Osteocyte (in vitro differentiated cells): ENCODE measurements around the gene SMG1. TPM values are rescaled to one million over a fixed set of nuclear protein-coding genes. Genes with fewer than 3 reads are reported as not detected.

Experiments
- DNase-seq: peaks from one replicate; pipeline ENCODE4 v3.0.0; 2021; ENCODE audit warnings: mixed read lengths; ENCODE audit not compliant: unreplicated experiment; ENCODE audit errors: extremely low spot score
- H3K27ac Mint-ChIP-seq: one replicate; pipeline ENCODE4 v1.8.0; 2021; ENCODE audit warnings: mild to moderate bottlenecking, mixed read lengths; ENCODE audit not compliant: unreplicated experiment
- H3K27me3 Mint-ChIP-seq: one replicate; pipeline ENCODE4 v1.8.0; 2021; ENCODE audit warnings: mixed read lengths; ENCODE audit not compliant: unreplicated experiment
- H3K36me3 Mint-ChIP-seq: one replicate; pipeline ENCODE4 v1.8.0; 2021; ENCODE audit warnings: mixed read lengths; ENCODE audit not compliant: unreplicated experiment
- H3K4me1 Mint-ChIP-seq: one replicate; pipeline ENCODE4 v1.8.0; 2021; ENCODE audit warnings: mixed read lengths; ENCODE audit not compliant: unreplicated experiment
- H3K4me3 Mint-ChIP-seq: one replicate; pipeline ENCODE4 v1.8.0; 2021; ENCODE audit warnings: mild to moderate bottlenecking, moderate library complexity, mixed read lengths; ENCODE audit not compliant: unreplicated experiment
- H3K9me3 Mint-ChIP-seq: one replicate; pipeline ENCODE4 v1.8.0; 2021; ENCODE audit warnings: mixed read lengths; ENCODE audit not compliant: unreplicated experiment
- total RNA-seq: library from RNA; stranded (reverse); gene quantifications from 2 replicates; pipeline ENCODE4 v1.2.1, GENCODE V29; 2021
- TF ChIP-seq, protein P1 (sequence below): fragments of 200-600 bp; sonication (generic); IDR thresholded peaks from 2 replicates; pipeline ENCODE4 v1.5.0; 2021; ENCODE audit warnings: antibody characterized with exemption, mild to moderate bottlenecking, moderate library complexity

The SMG1 gene
- total RNA-seq, 1 donor from 2014 or later: 77.9 TPM

DNA sequence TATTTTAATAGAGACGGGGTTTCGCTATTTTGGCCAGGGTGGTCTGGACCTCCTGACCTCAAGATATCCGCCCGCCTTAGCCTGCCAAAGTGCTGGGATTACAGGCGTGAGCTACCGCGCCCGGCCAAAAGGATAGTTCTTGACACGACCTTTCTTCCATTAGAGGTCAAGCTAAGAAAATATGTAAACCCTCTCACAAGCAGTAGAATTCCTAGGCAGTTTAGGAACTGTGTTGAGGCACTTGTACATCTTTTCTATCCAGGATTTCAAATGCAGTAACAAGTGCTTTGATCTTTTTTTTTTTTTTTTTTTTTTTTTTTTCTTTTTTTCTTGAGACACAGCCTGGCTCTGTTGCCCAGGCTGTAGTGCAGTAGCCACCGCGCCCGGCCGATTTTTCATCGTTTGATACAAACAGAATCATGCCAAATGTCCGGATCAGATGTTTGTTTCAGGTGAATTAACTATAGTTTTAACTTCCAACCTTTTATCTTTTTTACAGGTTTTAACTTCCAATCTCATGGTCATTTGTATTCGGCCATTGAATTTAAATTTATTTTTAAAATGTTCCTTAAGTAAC is 123.4 kb downstream of the SMG1 start:
- peaks cover 62% of the 10 kb centered on the region for H3K4me1 Mint-ChIP-seq
- TF ChIP-seq, protein P1, sequence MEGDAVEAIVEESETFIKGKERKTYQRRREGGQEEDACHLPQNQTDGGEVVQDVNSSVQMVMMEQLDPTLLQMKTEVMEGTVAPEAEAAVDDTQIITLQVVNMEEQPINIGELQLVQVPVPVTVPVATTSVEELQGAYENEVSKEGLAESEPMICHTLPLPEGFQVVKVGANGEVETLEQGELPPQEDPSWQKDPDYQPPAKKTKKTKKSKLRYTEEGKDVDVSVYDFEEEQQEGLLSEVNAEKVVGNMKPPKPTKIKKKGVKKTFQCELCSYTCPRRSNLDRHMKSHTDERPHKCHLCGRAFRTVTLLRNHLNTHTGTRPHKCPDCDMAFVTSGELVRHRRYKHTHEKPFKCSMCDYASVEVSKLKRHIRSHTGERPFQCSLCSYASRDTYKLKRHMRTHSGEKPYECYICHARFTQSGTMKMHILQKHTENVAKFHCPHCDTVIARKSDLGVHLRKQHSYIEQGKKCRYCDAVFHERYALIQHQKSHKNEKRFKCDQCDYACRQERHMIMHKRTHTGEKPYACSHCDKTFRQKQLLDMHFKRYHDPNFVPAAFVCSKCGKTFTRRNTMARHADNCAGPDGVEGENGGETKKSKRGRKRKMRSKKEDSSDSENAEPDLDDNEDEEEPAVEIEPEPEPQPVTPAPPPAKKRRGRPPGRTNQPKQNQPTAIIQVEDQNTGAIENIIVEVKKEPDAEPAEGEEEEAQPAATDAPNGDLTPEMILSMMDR: no peak
- H3K27ac Mint-ChIP-seq: peak overlapping the region; percentile 99
- no peak for DNase-seq
- peaks cover 4% of the 10 kb centered on the region for H3K36me3 Mint-ChIP-seq
- peak overlapping the region; percentile 96 for H3K4me3 Mint-ChIP-seq
- no peaks in the 10 kb centered on the region for H3K9me3 Mint-ChIP-seq
- no peaks in the 10 kb centered on the region for H3K27me3 Mint-ChIP-seq

DNA sequence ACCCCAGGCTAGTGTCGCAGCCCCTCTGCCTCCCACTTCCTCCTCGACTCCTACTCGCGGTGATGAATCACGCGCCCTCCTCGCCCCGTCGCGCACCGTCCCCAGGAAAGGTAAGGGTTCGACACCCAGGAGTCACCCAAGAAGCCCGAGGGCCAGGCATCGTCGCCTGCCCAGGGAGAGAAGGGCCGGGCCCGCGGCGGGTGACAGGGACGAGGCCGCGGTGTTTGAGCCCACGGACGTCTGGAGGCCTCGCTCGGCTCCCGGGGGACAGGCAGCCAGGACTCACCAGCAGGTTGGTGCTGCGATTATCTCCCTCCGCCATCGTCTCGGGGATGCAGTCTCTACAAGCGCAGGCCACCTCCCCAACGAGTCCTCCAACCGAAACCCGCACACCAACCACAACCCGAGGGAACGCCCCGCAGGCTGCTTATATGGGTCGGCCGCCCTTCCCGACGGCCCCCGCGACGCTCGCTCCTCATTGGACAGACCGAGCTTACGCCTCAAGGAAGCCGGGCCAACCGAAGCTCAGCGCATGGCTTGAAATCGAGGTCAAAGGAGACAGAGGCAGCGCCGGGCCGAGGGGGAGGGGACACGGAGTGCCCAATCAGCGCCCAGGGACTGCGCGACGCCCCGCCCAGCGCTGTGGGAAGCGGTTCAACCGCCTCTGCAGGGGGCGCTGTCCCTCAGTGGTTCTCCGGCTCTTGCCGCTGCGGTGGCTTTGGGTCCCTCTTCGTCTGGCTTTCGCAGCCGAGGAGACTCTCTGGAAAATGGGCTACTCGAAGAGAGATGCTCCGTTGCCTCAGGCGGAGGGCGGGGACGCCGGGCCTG is 124.8 kb downstream of the SMG1 start, which contains the start of gene ARL6IP1:
Gene ARL6IP1, minus strand, starts transcription at position 405 of the 828 bp plus-strand sequence. Its CDS starts 83 bp downstream, at position 322.
- H3K4me3 Mint-ChIP-seq: peak within 1 kb of the TSS; percentile 96
- no peaks in the 10 kb centered on the region for H3K9me3 Mint-ChIP-seq

DNA sequence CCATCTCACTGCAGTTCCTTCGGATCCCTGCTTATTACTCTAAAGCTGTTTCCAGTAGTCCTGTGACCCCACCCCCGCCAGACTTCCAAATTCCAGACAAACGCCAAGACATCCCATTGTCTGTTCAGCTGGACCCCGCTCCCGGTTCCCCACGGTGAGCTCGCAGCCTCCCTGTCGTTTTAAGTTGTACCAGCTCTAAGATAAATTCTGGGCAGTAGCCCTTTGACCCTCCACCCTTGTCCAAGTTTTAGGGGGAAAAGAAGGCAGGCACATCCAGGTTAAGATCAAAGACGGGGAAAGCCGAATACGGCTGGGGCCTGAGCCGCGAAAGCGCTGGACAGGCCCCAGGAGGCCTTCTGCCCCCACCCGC is 125.4 kb downstream of the SMG1 start:
- no peak for DNase-seq
- TF ChIP-seq, protein P1: no peak
- peak overlapping the region; percentile 99 for H3K27ac Mint-ChIP-seq
- H3K36me3 Mint-ChIP-seq: peaks cover 13% of the 10 kb centered on the region
- H3K4me3 Mint-ChIP-seq: peak overlapping the region; percentile 96
- H3K4me1 Mint-ChIP-seq: peaks cover 64% of the 10 kb centered on the region
- no peaks in the 10 kb centered on the region for H3K9me3 Mint-ChIP-seq
- no peaks in the 10 kb centered on the region for H3K27me3 Mint-ChIP-seq

More for the DNA sequence above, 124.8 kb downstream of the SMG1 start, which contains the start of gene ARL6IP1:
- peak; percentile 100 for DNase-seq
- Mint-ChIP-seq H3K27me3 (no peaks in the 10 kb centered on the region), H3K27ac (peak within 1 kb of the TSS; percentile 99), H3K4me1 (peaks cover 64% of the 10 kb centered on the region), H3K36me3 (peaks cover 12% of the 10 kb centered on the region)
- TF ChIP-seq, protein P1: peak; percentile 95

DNA sequence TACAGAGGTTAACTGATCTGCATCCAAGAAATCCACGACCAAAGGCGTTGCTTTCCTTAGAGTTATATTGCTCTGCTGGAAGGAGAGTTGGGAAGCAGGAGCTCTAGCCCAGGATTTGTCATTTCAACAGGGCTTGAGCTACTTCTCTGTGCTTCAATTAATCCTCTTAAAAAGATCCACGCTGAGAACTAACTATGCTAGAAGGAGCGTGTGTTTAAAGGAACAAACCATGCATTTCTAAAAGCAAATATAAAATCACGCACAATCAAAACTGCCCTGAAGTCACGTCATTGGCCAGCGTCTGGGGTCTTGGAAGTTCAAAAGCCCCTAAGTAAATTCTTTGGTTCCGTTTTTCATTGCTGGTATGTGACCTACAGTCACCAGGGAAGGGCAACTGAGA is 125.9 kb downstream of the SMG1 start:
- Mint-ChIP-seq H3K4me3 (peak overlapping the region; percentile 96), H3K36me3 (peaks cover 17% of the 10 kb centered on the region), H3K4me1 (peaks cover 62% of the 10 kb centered on the region), H3K27me3 (no peaks in the 10 kb centered on the region), H3K27ac (peak overlapping the region; percentile 99), H3K9me3 (no peaks in the 10 kb centered on the region)
- no peak for DNase-seq
- TF ChIP-seq, protein P1: no peak

DNA sequence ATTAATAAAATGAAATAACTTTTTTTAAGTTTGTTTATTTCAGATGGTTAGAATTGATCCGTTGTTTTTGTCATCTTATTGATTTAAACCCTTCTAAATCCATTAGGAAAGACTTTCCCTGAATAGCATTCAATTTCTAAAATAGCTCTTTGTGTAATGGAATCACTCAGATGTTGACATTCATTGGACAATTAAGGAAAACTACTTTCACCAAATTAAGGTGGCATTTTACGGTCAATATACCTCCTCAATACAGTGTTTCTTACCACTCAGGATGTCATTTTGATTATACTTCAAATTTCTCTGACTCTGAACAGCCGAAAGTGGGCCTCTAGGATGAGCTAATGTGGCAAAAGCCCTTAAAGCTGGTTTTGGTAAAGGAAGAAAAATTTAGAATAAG is 126.7 kb downstream of the SMG1 start:
- peaks cover 20% of the 10 kb centered on the region for H3K36me3 Mint-ChIP-seq
- H3K27ac Mint-ChIP-seq: peak overlapping the region; percentile 99
- peaks cover 54% of the 10 kb centered on the region for H3K4me1 Mint-ChIP-seq

More for the DNA sequence above, 126.7 kb downstream of the SMG1 start:
- no peak for DNase-seq
- peak overlapping the region; percentile 96 for H3K4me3 Mint-ChIP-seq
- no peaks in the 10 kb centered on the region for H3K9me3 Mint-ChIP-seq
- TF ChIP-seq, protein P1: no peak
- no peaks in the 10 kb centered on the region for H3K27me3 Mint-ChIP-seq
